Subcutaneous abdominal adipose tissue (tissue), 5 donors: ENCODE measurements around the gene MYO10.

Experiments
- H3K27ac ChIP-seq: one replicate; pipeline ENCODE4 v1.7.0; 2013; ENCODE audit warnings: low read depth, mild to moderate bottlenecking, inconsistent platforms, low read length, moderate library complexity
- H3K27me3 ChIP-seq, 5 donors: one replicate each; pipeline ENCODE4 v1.7.0; 2013; ENCODE audit warnings: low read length in 5 of 5, inconsistent platforms in 1 of 5; ENCODE audit not compliant: control insufficient read depth in 5 of 5, insufficient read depth in 4 of 5
- H3K36me3 ChIP-seq, 5 donors: one replicate each; pipeline ENCODE4 v1.7.0; 2013; ENCODE audit warnings: low read length in 5 of 5; ENCODE audit not compliant: control insufficient read depth in 5 of 5, insufficient read depth in 5 of 5
- H3K4me1 ChIP-seq, 5 donors: one replicate each; pipeline ENCODE4 v1.7.0; 2013; ENCODE audit warnings: low read length in 5 of 5, mild to moderate bottlenecking in 3 of 5, moderate library complexity in 1 of 5; ENCODE audit not compliant: control insufficient read depth in 5 of 5, insufficient read depth in 5 of 5
- H3K4me3 ChIP-seq, 5 donors: one replicate each; pipeline ENCODE4 v1.7.0; 2013; ENCODE audit warnings: low read length in 5 of 5, low read depth in 1 of 5
- H3K9ac ChIP-seq, 5 donors: one replicate each; pipeline ENCODE4 v1.7.0; 2013; ENCODE audit warnings: low read length in 5 of 5, mild to moderate bottlenecking in 4 of 5, moderate library complexity in 3 of 5
- H3K9me3 ChIP-seq, 5 donors: one replicate each; pipeline ENCODE4 v1.7.0; 2013; ENCODE audit warnings: low read length in 5 of 5; ENCODE audit not compliant: control insufficient read depth in 5 of 5
- donor health status: healthy.
- donor health status: healthy.
- donor health status: healthy.
- donor health status: healthy.
- donor health status: healthy.

The MYO10 gene

DNA sequence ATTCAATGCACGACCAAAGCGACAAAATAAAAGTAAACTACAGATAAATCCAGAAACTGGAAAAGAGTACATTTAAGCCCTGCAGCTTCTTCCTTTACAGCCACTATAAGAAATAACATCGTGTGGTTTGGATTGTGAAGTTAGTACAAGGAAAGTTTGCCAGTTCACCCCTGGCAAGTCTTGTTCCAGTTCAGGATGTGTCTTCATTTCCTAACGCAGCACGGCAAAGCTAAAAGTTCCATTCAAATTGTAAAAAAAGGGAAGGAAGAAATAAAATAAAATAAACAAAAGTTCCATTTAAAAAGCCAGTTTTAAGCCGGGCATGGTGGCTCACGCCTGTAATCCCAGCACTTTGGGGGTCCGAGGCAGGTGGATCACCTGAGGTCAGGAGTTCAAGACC is 236.0 kb downstream of the MYO10 start:
- no peak overlapping the region for H3K9ac ChIP-seq
- no peaks in the 10 kb centered on the region for H3K27me3 ChIP-seq
- peaks cover 0 to 32% (median 11%) of the 10 kb centered on the region in 5 donors for H3K36me3 ChIP-seq
- H3K4me1 ChIP-seq: peaks cover 0 to 12% (median 0%) of the 10 kb centered on the region in 5 donors
- no peak overlapping the region for H3K27ac ChIP-seq
- H3K4me3 ChIP-seq: no peak overlapping the region
- H3K9me3 ChIP-seq: no peaks in the 10 kb centered on the region

GRCh38 chr5:16695779-16696178 is 240.3 kb downstream of the MYO10 start:
- Histone ChIP-seq H3K9ac (no peak overlapping the region), H3K27ac (no peak overlapping the region), H3K9me3 (no peaks in the 10 kb centered on the region), H3K4me1 (peaks cover 0 to 6% (median 0%) of the 10 kb centered on the region in 5 donors), H3K36me3 (peaks cover 0 to 24% (median 10%) of the 10 kb centered on the region in 5 donors), H3K4me3 (no peak overlapping the region), H3K27me3 (no peaks in the 10 kb centered on the region)

DNA sequence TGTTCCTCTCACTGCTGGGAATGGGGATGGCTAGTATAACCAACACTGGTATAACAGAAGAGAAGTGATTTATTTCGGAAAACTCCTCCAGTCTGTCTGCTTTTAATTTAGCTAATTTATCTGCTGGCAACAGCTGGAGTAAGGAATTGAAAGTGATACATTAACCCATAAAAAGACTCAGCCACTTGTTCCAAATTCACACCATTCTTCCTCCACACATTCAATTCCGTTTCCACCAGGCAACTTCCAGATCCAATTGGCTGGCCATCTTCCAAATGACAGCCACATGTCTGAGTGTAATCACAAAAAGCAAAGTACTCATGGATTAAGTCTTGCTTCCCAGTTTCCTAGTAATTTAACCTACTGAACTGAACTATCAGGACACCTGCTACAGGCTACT is 242.2 kb downstream of the MYO10 start:
- Histone ChIP-seq H3K9ac (no peak overlapping the region), H3K36me3 (peaks cover 0 to 25% (median 8%) of the 10 kb centered on the region in 5 donors), H3K4me3 (no peak overlapping the region), H3K27me3 (no peaks in the 10 kb centered on the region), H3K27ac (no peak overlapping the region), H3K4me1 (no peaks in the 10 kb centered on the region), H3K9me3 (no peaks in the 10 kb centered on the region)

DNA sequence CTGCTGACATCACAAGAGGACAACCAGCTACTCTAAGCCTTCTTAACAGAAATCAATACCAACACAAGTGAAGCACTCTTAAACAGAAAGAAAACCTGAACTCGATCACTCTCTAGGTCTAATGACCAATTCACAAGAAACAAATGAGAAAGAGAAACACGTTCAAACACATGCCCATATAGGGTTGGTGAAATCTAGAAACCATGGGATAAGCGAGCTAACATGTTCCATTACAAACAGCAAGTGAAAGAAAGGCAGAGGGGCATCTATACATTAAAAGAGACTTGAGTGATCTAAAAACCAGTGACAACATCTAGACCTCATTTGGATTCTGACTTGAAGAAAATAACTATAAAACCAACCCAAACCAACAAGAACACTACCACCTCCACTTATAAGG is 244.4 kb downstream of the MYO10 start:
- no peak overlapping the region for H3K27ac ChIP-seq
- no peaks in the 10 kb centered on the region for H3K27me3 ChIP-seq
- no peaks in the 10 kb centered on the region for H3K9me3 ChIP-seq
- no peaks in the 10 kb centered on the region for H3K4me1 ChIP-seq
- no peak overlapping the region for H3K9ac ChIP-seq
- H3K36me3 ChIP-seq: peaks cover 0 to 27% (median 11%) of the 10 kb centered on the region in 5 donors
- H3K4me3 ChIP-seq: no peak overlapping the region

GRCh38 chr5:16690243-16690852 is 245.7 kb downstream of the MYO10 start:
- Histone ChIP-seq H3K9me3 (no peaks in the 10 kb centered on the region), H3K27me3 (no peaks in the 10 kb centered on the region), H3K9ac (no peak overlapping the region), H3K4me3 (no peak overlapping the region), H3K36me3 (peaks cover 0 to 27% (median 11%) of the 10 kb centered on the region in 5 donors), H3K27ac (no peak overlapping the region), H3K4me1 (no peaks in the 10 kb centered on the region)

- Histone ChIP-seq H3K27me3 (no peaks in the 10 kb centered on the region), H3K4me3 (no peak overlapping the region), H3K9me3 (no peaks in the 10 kb centered on the region), H3K27ac (no peak overlapping the region), H3K9ac (no peak overlapping the region), H3K4me1 (peaks cover 0 to 3% (median 0%) of the 10 kb centered on the region in 5 donors), H3K36me3 (peaks cover 0 to 26% (median 8%) of the 10 kb centered on the region in 5 donors)
Measured at GRCh38 chr5:16687898-16688297, 248.2 kb downstream of the MYO10 start.

DNA sequence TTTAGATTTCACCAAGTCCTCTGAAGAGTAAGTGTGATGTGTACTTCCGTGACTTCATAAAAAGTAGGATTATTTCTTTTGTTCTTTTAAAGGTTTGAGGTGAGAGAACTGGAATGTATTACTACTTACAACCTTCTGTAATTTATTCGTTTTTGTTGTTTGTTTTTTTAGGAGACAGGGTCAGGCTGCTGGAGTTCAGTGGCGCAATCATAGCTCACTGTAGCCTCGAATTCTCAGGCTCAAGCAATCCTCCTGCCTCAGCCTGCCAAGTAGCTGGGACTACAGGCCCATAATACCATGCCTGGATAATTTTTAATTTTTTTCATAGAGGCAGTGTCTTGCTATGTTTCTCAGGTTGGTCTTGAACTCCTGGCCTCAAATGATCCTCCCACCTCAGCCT is 251.0 kb downstream of the MYO10 start:
- no peaks in the 10 kb centered on the region for H3K27me3 ChIP-seq
- H3K4me3 ChIP-seq: no peak overlapping the region
- no peaks in the 10 kb centered on the region for H3K9me3 ChIP-seq
- no peak overlapping the region for H3K27ac ChIP-seq
- H3K9ac ChIP-seq: no peak overlapping the region
- peaks cover 0 to 3% (median 0%) of the 10 kb centered on the region in 5 donors for H3K4me1 ChIP-seq
- H3K36me3 ChIP-seq: peaks cover 0 to 44% (median 29%) of the 10 kb centered on the region in 5 donors

DNA sequence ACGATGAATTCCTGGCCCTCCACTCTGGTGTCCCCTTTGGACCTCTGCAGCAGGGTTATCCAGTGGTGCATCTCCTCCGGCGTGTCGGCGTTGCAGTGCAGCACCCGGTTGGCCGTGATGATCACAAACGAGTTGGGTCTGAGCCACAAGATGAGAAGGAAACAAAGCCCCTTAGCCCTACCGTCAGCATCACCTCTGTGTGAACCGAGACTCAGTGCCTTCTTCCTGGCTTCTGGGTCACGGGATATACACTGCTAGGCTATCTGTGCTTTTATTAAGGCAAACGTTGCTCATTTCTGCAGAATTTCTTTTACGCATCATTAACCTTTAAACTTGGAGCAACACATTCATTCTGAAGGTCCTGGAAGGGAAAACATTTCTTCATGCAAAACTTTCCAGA is 254.2 kb downstream of the MYO10 start:
- H3K27ac ChIP-seq: no peak overlapping the region
- no peaks in the 10 kb centered on the region for H3K9me3 ChIP-seq
- H3K4me1 ChIP-seq: peaks cover 0 to 8% (median 0%) of the 10 kb centered on the region in 5 donors
- H3K4me3 ChIP-seq: no peak overlapping the region
- H3K9ac ChIP-seq: no peak overlapping the region
- no peaks in the 10 kb centered on the region for H3K27me3 ChIP-seq
- H3K36me3 ChIP-seq: peaks cover 0 to 45% (median 38%) of the 10 kb centered on the region in 5 donors

DNA sequence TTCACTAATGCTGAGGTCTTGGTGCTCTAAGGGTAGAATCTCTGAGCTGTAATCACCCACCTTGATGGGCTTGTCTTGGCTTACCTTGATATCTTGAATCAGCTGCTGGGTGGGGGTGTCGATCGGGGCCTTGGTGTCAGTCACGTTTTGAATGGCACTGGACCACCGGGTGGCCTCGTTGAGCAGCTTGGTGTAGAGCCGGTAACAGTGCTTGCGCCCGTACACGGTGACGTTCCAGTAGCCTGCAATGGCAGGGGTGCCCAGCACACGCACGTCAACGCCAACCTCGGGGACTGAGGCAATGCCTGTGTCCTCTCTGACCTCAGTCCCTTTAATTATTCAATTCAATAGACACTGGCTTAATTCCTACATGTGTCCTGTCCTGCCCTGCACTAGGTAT is 256.2 kb downstream of the MYO10 start:
- H3K36me3 ChIP-seq: peaks cover 0 to 53% (median 45%) of the 10 kb centered on the region in 5 donors
- H3K27ac ChIP-seq: no peak overlapping the region
- peaks cover 0 to 8% (median 0%) of the 10 kb centered on the region in 5 donors for H3K4me1 ChIP-seq

GRCh38 chr5:16679190-16679589 is 256.9 kb downstream of the MYO10 start:
- H3K4me1 ChIP-seq: peaks cover 0 to 6% (median 0%) of the 10 kb centered on the region in 5 donors
- no peaks in the 10 kb centered on the region for H3K9me3 ChIP-seq
- no peak overlapping the region for H3K4me3 ChIP-seq
- H3K36me3 ChIP-seq: peaks cover 0 to 56% (median 50%) of the 10 kb centered on the region in 5 donors
- no peak overlapping the region for H3K9ac ChIP-seq
- no peaks in the 10 kb centered on the region for H3K27me3 ChIP-seq
- no peak overlapping the region for H3K27ac ChIP-seq

More for the DNA sequence above, 256.2 kb downstream of the MYO10 start:
- Histone ChIP-seq H3K9me3 (no peaks in the 10 kb centered on the region), H3K27me3 (no peaks in the 10 kb centered on the region), H3K9ac (no peak overlapping the region), H3K4me3 (no peak overlapping the region)
